Activated naive CD4-positive, alpha-beta T cell treated with anti-CD3 and anti-CD28 coated beads for 36 hours (primary cell): Measurements from ENCODE around the gene PLP1. TPM values are rescaled to one million over a fixed set of nuclear protein-coding genes. Genes with fewer than 3 reads are reported as not detected.
"Not testable (repeated sequence)": the region's sequence is repeated elsewhere in the genome, so short reads cannot be mapped to it uniquely, and the experiment has no call there.

Source experiments
- CTCF ChIA-PET: fragments of 350-600 bp; sonication (Branson Sonifier 250); formaldehyde crosslinking; loops from one replicate; lab custom pipeline; 2021; ENCODE audit warnings: antibody characterized with exemption; lab: Charles Lee
- DNase-seq: peaks from one replicate; pipeline ENCODE4 v3.0.0-alpha.2; 2020
- H3K27ac Mint-ChIP-seq: one replicate; pipeline ENCODE4 v1.8.0; 2021; ENCODE audit warnings: mild to moderate bottlenecking, mixed read lengths
- H3K27me3 Mint-ChIP-seq: one replicate; pipeline ENCODE4 v1.8.0; 2021; ENCODE audit warnings: low read depth, mixed read lengths
- H3K36me3 Mint-ChIP-seq: one replicate; pipeline ENCODE4 v1.8.0; 2021; ENCODE audit warnings: low read depth, mixed read lengths
- H3K4me1 Mint-ChIP-seq: one replicate; pipeline ENCODE4 v1.8.0; 2021; ENCODE audit warnings: low read depth, mixed read lengths
- H3K4me3 Mint-ChIP-seq: one replicate; pipeline ENCODE4 v1.8.0; 2021; ENCODE audit warnings: mild to moderate bottlenecking, moderate library complexity, mixed read lengths
- H3K9me3 Mint-ChIP-seq: one replicate; pipeline ENCODE4 v1.8.0; 2021; ENCODE audit warnings: mixed read lengths
- intact Hi-C: fragments of 100-400 bp; cut with micrococcal nuclease; formaldehyde crosslinking; loops from one replicate; pipeline ENCODE4 v1.15.1; 2023
- total RNA-seq, 2 experiments: library from RNA; stranded (reverse); gene quantifications; one replicate each; pipeline ENCODE4 v1.2.3, GENCODE V29; 2021

Gene PLP1
- total RNA-seq, 2 experiments from 2014 or later, result not detected

GRCh38 chrX:103754401-103754800, 22.2 kb upstream of the PLP1 start:
- H3K27ac Mint-ChIP-seq, result no peak overlapping the region
- CTCF ChIA-PET, result no interaction called here
- no peaks in the 10 kb centered on the region for H3K36me3 Mint-ChIP-seq
- no peak overlapping the region for H3K4me3 Mint-ChIP-seq
- no peaks in the 10 kb centered on the region for H3K4me1 Mint-ChIP-seq
- H3K9me3 Mint-ChIP-seq, result peaks cover 5% of the 10 kb centered on the region
- intact Hi-C loops, result no loop called here
- DNase-seq, result no peak
- no peaks in the 10 kb centered on the region for H3K27me3 Mint-ChIP-seq

- Mint-ChIP-seq H3K4me1 (no peaks in the 10 kb centered on the region), H3K27me3 (no peaks in the 10 kb centered on the region), H3K9me3 (peaks cover 5% of the 10 kb centered on the region), H3K27ac (no peak overlapping the region), H3K4me3 (no peak overlapping the region), H3K36me3 (no peaks in the 10 kb centered on the region)
- CTCF ChIA-PET, result no interaction called here
- no peak for DNase-seq
- intact Hi-C loops, result no loop called here
These were observed 19.9 kb upstream of the PLP1 start for GRCh38 chrX:103756736-103757135.

GRCh38 chrX:103758555-103758954, 18.1 kb upstream of the PLP1 start:
- no peaks in the 10 kb centered on the region for H3K27me3 Mint-ChIP-seq
- CTCF ChIA-PET, result no interaction called here
- no peaks in the 10 kb centered on the region for H3K4me1 Mint-ChIP-seq
- DNase-seq, result no peak
- H3K9me3 Mint-ChIP-seq, result peaks cover 5% of the 10 kb centered on the region
- H3K27ac Mint-ChIP-seq, result no peak overlapping the region
- no peaks in the 10 kb centered on the region for H3K36me3 Mint-ChIP-seq
- intact Hi-C loops, result no loop called here
- no peak overlapping the region for H3K4me3 Mint-ChIP-seq

GRCh38 chrX:103763541-103763940, 13.1 kb upstream of the PLP1 start:
- CTCF ChIA-PET, H3K9me3 Mint-ChIP-seq, H3K27me3 Mint-ChIP-seq: not testable (repeated sequence)

GRCh38 chrX:103766813-103767555, 9.7 kb upstream of the PLP1 start:
- DNase-seq, CTCF ChIA-PET, H3K4me3 Mint-ChIP-seq, H3K27ac Mint-ChIP-seq, H3K36me3 Mint-ChIP-seq, H3K4me1 Mint-ChIP-seq, H3K27me3 Mint-ChIP-seq, H3K9me3 Mint-ChIP-seq, intact Hi-C loops: not testable (repeated sequence)

More at GRCh38 chrX:103763541-103763940, 13.1 kb upstream of the PLP1 start:
- DNase-seq, H3K27ac Mint-ChIP-seq, H3K4me3 Mint-ChIP-seq, intact Hi-C loops, H3K36me3 Mint-ChIP-seq, H3K4me1 Mint-ChIP-seq: not testable (repeated sequence)

- Mint-ChIP-seq H3K27me3 (no peaks in the 10 kb centered on the region), H3K4me3 (no peak overlapping the region), H3K36me3 (no peaks in the 10 kb centered on the region), H3K27ac (no peak overlapping the region), H3K9me3 (no peaks in the 10 kb centered on the region), H3K4me1 (no peaks in the 10 kb centered on the region)
- no peak for DNase-seq
- CTCF ChIA-PET, result interaction anchor here (0.7 to 1.1 kb wide), 2 partner anchors 62 to 239 kb away, joined by 3 read pairs; partner anchors contain the start of gene TMEM31
- intact Hi-C loops, result no loop called here
These were observed 3.2 kb upstream of the PLP1 start for GRCh38 chrX:103773445-103773844.

- intact Hi-C loops, result loop anchor here (1.0 to 2.0 kb wide), 3 partner anchors 63 to 241 kb away; partner anchors contain the start of gene TMEM31
- Mint-ChIP-seq H3K4me3 (no peak overlapping the region), H3K4me1 (no peaks in the 10 kb centered on the region), H3K27ac (no peak overlapping the region), H3K27me3 (no peaks in the 10 kb centered on the region), H3K9me3 (no peaks in the 10 kb centered on the region), H3K36me3 (no peaks in the 10 kb centered on the region)
- DNase-seq, result no peak
- CTCF ChIA-PET, result interaction anchor here (1.1 kb wide), 1 partner anchor 63 kb away, joined by 3 read pairs; the partner anchor contains the start of gene TMEM31
These were observed 2.5 kb upstream of the PLP1 start for GRCh38 chrX:103774070-103774642.

GRCh38 chrX:103779141-103779789, 2.6 kb downstream of the PLP1 start:
- H3K4me1 Mint-ChIP-seq, result no peaks in the 10 kb centered on the region
- H3K27ac Mint-ChIP-seq, result no peak overlapping the region
- no peak overlapping the region for H3K4me3 Mint-ChIP-seq
- no peak for DNase-seq
- H3K36me3 Mint-ChIP-seq, result no peaks in the 10 kb centered on the region
- CTCF ChIA-PET, result interaction anchor here (0.6 kb wide), 1 partner anchor 90 kb away, joined by 3 read pairs; no protein-coding TSS in a partner anchor
- H3K9me3 Mint-ChIP-seq, result no peaks in the 10 kb centered on the region
- intact Hi-C loops, result no loop called here
- H3K27me3 Mint-ChIP-seq, result no peaks in the 10 kb centered on the region

GRCh38 chrX:103780336-103781061, 3.9 kb downstream of the PLP1 start:
- no peaks in the 10 kb centered on the region for H3K27me3 Mint-ChIP-seq
- H3K27ac Mint-ChIP-seq, result no peak overlapping the region
- H3K9me3 Mint-ChIP-seq, result no peaks in the 10 kb centered on the region
- no peaks in the 10 kb centered on the region for H3K36me3 Mint-ChIP-seq
- no peaks in the 10 kb centered on the region for H3K4me1 Mint-ChIP-seq
- H3K4me3 Mint-ChIP-seq, result no peak overlapping the region
- no peak for DNase-seq
- CTCF ChIA-PET, result no interaction called here
- intact Hi-C loops, result no loop called here

- intact Hi-C loops, result no loop called here
- H3K27me3 Mint-ChIP-seq, result no peaks in the 10 kb centered on the region
- H3K36me3 Mint-ChIP-seq, result no peaks in the 10 kb centered on the region
- H3K9me3 Mint-ChIP-seq, result no peaks in the 10 kb centered on the region
- no peaks in the 10 kb centered on the region for H3K4me1 Mint-ChIP-seq
- CTCF ChIA-PET, result no interaction called here
- no peak for DNase-seq
- H3K27ac Mint-ChIP-seq, result no peak overlapping the region
- no peak overlapping the region for H3K4me3 Mint-ChIP-seq
These were observed 4.4 kb downstream of the PLP1 start for GRCh38 chrX:103781062-103781402.

GRCh38 chrX:103781706-103782105, 5.1 kb downstream of the PLP1 start:
- Mint-ChIP-seq H3K27ac (no peak overlapping the region), H3K4me1 (no peaks in the 10 kb centered on the region), H3K27me3 (no peaks in the 10 kb centered on the region), H3K9me3 (no peaks in the 10 kb centered on the region), H3K4me3 (no peak overlapping the region), H3K36me3 (no peaks in the 10 kb centered on the region)
- no peak for DNase-seq
- CTCF ChIA-PET, result no interaction called here
- intact Hi-C loops, result no loop called here

GRCh38 chrX:103782640-103783039, 6.0 kb downstream of the PLP1 start:
- no peak overlapping the region for H3K27ac Mint-ChIP-seq
- no peaks in the 10 kb centered on the region for H3K9me3 Mint-ChIP-seq
- no peak for DNase-seq
- H3K4me1 Mint-ChIP-seq, result no peaks in the 10 kb centered on the region
- H3K27me3 Mint-ChIP-seq, result no peaks in the 10 kb centered on the region
- CTCF ChIA-PET, result no interaction called here
- no peaks in the 10 kb centered on the region for H3K36me3 Mint-ChIP-seq
- no peak overlapping the region for H3K4me3 Mint-ChIP-seq
- intact Hi-C loops, result no loop called here
